Prostate gland (tissue), 2 donors: Measurements from ENCODE around the gene STOML1.

Source experiments
- POLR2A ChIP-seq: fragments of 450-650 bp; IDR thresholded peaks from one replicate; pipeline ENCODE4 v1.6.1; 2016; ENCODE audit warnings: antibody characterized with exemption, mild to moderate bottlenecking
- POLR2AphosphoS5 ChIP-seq: sonication (generic); formaldehyde crosslinking; IDR thresholded peaks from one replicate; pipeline ENCODE4 v1.6.1; 2017; ENCODE audit warnings: antibody characterized with exemption
- TF ChIP-seq, protein P1 (sequence below), 4 experiments: fragments of 200-600 bp in 2 of 4; fragments of 450-650 bp in 2 of 4; sonication (generic) in 2 of 4; IDR thresholded peaks; 1 replicate in 3 of 4; 2 replicates in 1 of 4; pipeline ENCODE4 v1.5.1; 2016 to 2019; ENCODE audit warnings: antibody characterized with exemption in 4 of 4, mild to moderate bottlenecking in 2 of 4, moderate library complexity in 2 of 4

DNA sequence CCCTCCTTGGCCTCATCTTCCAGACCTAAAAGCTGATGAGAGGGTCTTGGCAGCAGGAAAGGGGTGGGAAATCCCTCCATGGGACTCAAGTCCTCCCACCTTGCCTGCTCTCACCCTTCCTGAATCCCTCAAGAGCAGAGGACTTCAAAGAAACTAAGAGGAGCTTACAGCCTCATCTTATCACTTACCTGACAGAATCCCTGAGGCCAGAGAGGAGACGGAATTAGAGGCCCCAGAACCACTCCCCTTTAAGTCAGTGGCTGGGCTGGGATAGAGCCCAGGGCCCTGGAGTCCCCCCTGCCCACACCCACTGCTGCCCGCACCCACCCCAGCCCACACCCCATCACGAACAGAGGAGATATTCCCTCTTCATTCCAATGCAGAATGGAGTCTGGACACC, 50.6 kb downstream of the STOML1 start:
- TF ChIP-seq, protein P1, sequence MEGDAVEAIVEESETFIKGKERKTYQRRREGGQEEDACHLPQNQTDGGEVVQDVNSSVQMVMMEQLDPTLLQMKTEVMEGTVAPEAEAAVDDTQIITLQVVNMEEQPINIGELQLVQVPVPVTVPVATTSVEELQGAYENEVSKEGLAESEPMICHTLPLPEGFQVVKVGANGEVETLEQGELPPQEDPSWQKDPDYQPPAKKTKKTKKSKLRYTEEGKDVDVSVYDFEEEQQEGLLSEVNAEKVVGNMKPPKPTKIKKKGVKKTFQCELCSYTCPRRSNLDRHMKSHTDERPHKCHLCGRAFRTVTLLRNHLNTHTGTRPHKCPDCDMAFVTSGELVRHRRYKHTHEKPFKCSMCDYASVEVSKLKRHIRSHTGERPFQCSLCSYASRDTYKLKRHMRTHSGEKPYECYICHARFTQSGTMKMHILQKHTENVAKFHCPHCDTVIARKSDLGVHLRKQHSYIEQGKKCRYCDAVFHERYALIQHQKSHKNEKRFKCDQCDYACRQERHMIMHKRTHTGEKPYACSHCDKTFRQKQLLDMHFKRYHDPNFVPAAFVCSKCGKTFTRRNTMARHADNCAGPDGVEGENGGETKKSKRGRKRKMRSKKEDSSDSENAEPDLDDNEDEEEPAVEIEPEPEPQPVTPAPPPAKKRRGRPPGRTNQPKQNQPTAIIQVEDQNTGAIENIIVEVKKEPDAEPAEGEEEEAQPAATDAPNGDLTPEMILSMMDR (IDR thresholded peaks at IDR 0.05) = no peak
- no peak for TF ChIP-seq POLR2A
- no peak for TF ChIP-seq POLR2AphosphoS5
